Measurements from ENCODE around the gene ZNF511.

DNA sequence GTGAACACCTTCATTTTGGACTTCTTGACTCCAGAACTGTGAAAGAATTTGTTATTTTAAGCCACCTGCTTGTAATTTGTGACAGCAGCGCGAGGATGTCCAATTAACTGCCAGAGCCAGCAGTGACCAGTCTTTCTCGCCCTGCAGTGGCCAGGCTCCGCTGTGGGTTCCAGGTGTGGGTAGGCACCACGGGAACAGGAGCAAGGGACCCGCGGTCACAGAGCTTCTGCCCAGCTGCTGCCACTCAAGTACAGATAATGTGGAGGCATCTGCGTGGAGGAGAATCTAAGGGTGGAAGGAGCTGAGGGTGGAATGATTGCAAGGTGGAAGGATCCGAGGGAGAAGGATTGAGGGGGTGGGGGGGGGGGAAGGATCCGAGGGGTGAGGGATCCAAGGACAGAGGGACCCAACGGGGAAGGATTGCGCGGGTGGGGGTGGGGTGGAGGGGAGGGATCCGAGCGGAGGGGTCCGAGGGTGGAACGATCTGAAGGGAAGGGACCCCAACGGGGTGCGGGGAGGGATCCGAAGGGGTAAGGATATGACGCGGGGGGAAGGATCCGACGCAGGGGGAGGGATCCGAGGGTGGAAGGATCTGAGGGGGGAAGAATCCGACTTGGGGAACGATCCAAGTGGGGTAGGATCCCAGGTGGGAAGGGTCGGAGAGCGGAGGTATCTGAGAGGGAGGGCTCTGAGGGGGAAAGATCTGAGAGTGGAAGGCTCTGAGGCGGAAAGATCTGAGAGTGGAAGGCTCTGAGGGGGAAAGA lies 24.4 kb downstream of the ZNF511 start:
- TF ChIP-seq, protein P1, sequence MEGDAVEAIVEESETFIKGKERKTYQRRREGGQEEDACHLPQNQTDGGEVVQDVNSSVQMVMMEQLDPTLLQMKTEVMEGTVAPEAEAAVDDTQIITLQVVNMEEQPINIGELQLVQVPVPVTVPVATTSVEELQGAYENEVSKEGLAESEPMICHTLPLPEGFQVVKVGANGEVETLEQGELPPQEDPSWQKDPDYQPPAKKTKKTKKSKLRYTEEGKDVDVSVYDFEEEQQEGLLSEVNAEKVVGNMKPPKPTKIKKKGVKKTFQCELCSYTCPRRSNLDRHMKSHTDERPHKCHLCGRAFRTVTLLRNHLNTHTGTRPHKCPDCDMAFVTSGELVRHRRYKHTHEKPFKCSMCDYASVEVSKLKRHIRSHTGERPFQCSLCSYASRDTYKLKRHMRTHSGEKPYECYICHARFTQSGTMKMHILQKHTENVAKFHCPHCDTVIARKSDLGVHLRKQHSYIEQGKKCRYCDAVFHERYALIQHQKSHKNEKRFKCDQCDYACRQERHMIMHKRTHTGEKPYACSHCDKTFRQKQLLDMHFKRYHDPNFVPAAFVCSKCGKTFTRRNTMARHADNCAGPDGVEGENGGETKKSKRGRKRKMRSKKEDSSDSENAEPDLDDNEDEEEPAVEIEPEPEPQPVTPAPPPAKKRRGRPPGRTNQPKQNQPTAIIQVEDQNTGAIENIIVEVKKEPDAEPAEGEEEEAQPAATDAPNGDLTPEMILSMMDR (IDR thresholded peaks at IDR 0.05), result no peak
- no peak for TF ChIP-seq POLR2A (IDR thresholded peaks at IDR 0.05)
- no peak for TF ChIP-seq EP300 (IDR thresholded peaks at IDR 0.05)

Measured in suprapubic skin (tissue), 3 donors.